HCT116 (cell line): ENCODE measurements around the gene CD248. TPM values are rescaled to one million over a fixed set of nuclear protein-coding genes. Genes with fewer than 3 reads are reported as not detected.

Experiments used
- ATAC-seq: fragments of 200-7000 bp; cut with Tn5 transposase; 2 replicates; pipeline ENCODE4 v1.9.1; 2020; ENCODE audit warnings: mild to moderate bottlenecking, moderate library complexity
- BruUV-seq: library from RNA; stranded (reverse); fragments of 400-500 nt; replicated peaks from 2 replicates; lab custom pipeline; 2021; lab: Mats Ljungman, UMichigan
- CTCF ChIA-PET: fragments of 300-600 bp; sonication (Branson Sonifier 250); formaldehyde crosslinking; loops from one replicate; lab custom pipeline; 2021; ENCODE audit warnings: antibody characterized with exemption; lab: Charles Lee
- POLR2A ChIA-PET: fragments of 300-600, 350-600 bp; sonication (Branson Sonifier 250); formaldehyde crosslinking; loops from one replicate; lab custom pipeline; 2021; ENCODE audit warnings: antibody characterized with exemption; lab: Charles Lee
- RAD21 ChIA-PET, 2 experiments: fragments of 300-600 bp; sonication (Branson Sonifier 250); formaldehyde crosslinking; loops; one replicate each; lab custom pipeline; 2023; ENCODE audit warnings: low total read pairs in 2 of 2; ENCODE audit not compliant: uncharacterized antibody in 2 of 2, unreplicated experiment in 2 of 2, low non-redundant PET in 1 of 2; lab: Charles Lee
- DNase-seq: peaks from one replicate; pipeline ENCODE4 v3.0.0-alpha.2; 2010; ENCODE audit warnings: low read depth, low spot score
- H2AFZ ChIP-seq: fragments of 200-600 bp; shearing (Covaris generic), sonication (generic); 2 replicates; pipeline ENCODE4 v1.6.1; 2017; ENCODE audit warnings: low read depth, mixed run types, mixed read lengths, antibody characterized with exemption, low read length; ENCODE audit not compliant: poor library complexity, severe bottlenecking
- H3K27ac ChIP-seq: 2 replicates; pipeline ENCODE4 v1.5.1; 2012; ENCODE audit warnings: low read depth, low read length
- H3K27me3 ChIP-seq: fragments of 200-600 bp; sonication (generic); 2 replicates; pipeline ENCODE4 v1.6.1; 2016; ENCODE audit warnings: mixed run types, low read length, mixed read lengths; ENCODE audit not compliant: insufficient read depth
- H3K36me3 ChIP-seq, 2 experiments: fragments of 200-500 bp in 1 of 2; fragments of 200-600 bp in 1 of 2; sonication (Bioruptor generic) in 1 of 2; sonication (generic) in 1 of 2; 2 replicates each; pipeline versions ENCODE4 v1.5.1 to v1.6.1; 2014 to 2016; ENCODE audit warnings: low read length in 2 of 2, inconsistent platforms in 1 of 2, mixed read lengths in 1 of 2, mixed run types in 1 of 2; ENCODE audit not compliant: insufficient read depth in 2 of 2, control insufficient read depth in 1 of 2
- H3K4me1 ChIP-seq, 2 experiments: fragments of 200-600 bp in 1 of 2; sonication (generic) in 1 of 2; 2 replicates each; pipeline versions ENCODE4 v1.5.1 to v1.6.1; 2012 to 2017; ENCODE audit warnings: low read length in 2 of 2, inconsistent platforms in 1 of 2, mild to moderate bottlenecking in 1 of 2, mixed read lengths in 1 of 2, mixed run types in 1 of 2, moderate library complexity in 1 of 2; ENCODE audit not compliant: insufficient read depth in 2 of 2, control insufficient read depth in 1 of 2
- H3K4me2 ChIP-seq: fragments of 200-600 bp; sonication (generic); 2 replicates; pipeline ENCODE4 v1.6.1; 2017; ENCODE audit warnings: mixed run types, low read length, mixed read lengths
- H3K4me3 ChIP-seq, 2 experiments: fragments of 200-600 bp in 1 of 2; sonication (generic) in 1 of 2; replicated peaks in 1 of 2; 2 replicates each; pipeline ENCODE4 v1.5.1; 2011 to 2016; ENCODE audit warnings: low read length in 2 of 2, control low read depth in 1 of 2, low read depth in 1 of 2, mild to moderate bottlenecking in 1 of 2, mixed read lengths in 1 of 2, mixed run types in 1 of 2
- H3K79me2 ChIP-seq: fragments of 200-600 bp; sonication (generic); 2 replicates; pipeline ENCODE4 v1.6.1; 2017; ENCODE audit warnings: mild to moderate bottlenecking, mixed run types, low read length, moderate library complexity, mixed read lengths; ENCODE audit not compliant: insufficient read depth
- H3K9ac ChIP-seq: fragments of 200-600 bp; sonication (generic); 2 replicates; pipeline ENCODE4 v1.6.1; 2016; ENCODE audit warnings: low read length, mixed read lengths
- H3K9me2 ChIP-seq: fragments of 200-600 bp; sonication (generic), shearing (Covaris generic); 2 replicates; pipeline ENCODE4 v1.6.1; 2017; ENCODE audit warnings: mixed run types, mild to moderate bottlenecking, moderate library complexity; ENCODE audit not compliant: insufficient read depth
- H3K9me3 ChIP-seq, 2 experiments: fragments of 200-500 bp in 1 of 2; fragments of 200-600 bp in 1 of 2; sonication (Bioruptor generic) in 1 of 2; sonication (generic) in 1 of 2; 2 replicates each; pipeline ENCODE4 v1.6.1; 2014 to 2017; ENCODE audit warnings: low read length in 2 of 2, mixed read lengths in 2 of 2, inconsistent platforms in 1 of 2, low read depth in 1 of 2, mild to moderate bottlenecking in 1 of 2, mixed run types in 1 of 2, moderate library complexity in 1 of 2; ENCODE audit not compliant: control insufficient read depth in 1 of 2, insufficient read depth in 1 of 2
- H4K20me1 ChIP-seq: fragments of 200-600 bp; sonication (generic), shearing (Covaris generic); 2 replicates; pipeline ENCODE4 v1.6.1; 2017; ENCODE audit warnings: mixed run types, mild to moderate bottlenecking, moderate library complexity; ENCODE audit not compliant: insufficient read depth
- EGR1 ChIP-seq: IDR thresholded peaks from 2 replicates; pipeline ENCODE4 v1.6.1; 2012; ENCODE audit warnings: low read depth
- ELF1 ChIP-seq: IDR thresholded peaks from 2 replicates; pipeline ENCODE4 v1.6.1; 2012; ENCODE audit warnings: low read depth, borderline replicate concordance
- FOSL1 ChIP-seq: IDR thresholded peaks from 2 replicates; pipeline ENCODE4 v1.6.1; 2012; ENCODE audit warnings: low read depth
- POLR2A ChIP-seq: IDR thresholded peaks from 2 replicates; pipeline ENCODE4 v1.7.0; 2011; ENCODE audit warnings: borderline replicate concordance; ENCODE audit not compliant: insufficient read depth, insufficient read length; ENCODE audit errors: extremely low read depth
- POLR2AphosphoS5 ChIP-seq: IDR thresholded peaks from 2 replicates; pipeline ENCODE4 v1.6.1; 2011; ENCODE audit warnings: mild to moderate bottlenecking, low read depth, low read length, moderate library complexity
- REST ChIP-seq: IDR thresholded peaks from 2 replicates; pipeline ENCODE4 v1.6.1; 2012; ENCODE audit warnings: low read depth
- SP1 ChIP-seq: IDR thresholded peaks from 2 replicates; pipeline ENCODE4 v1.6.1; 2012; ENCODE audit warnings: low read depth
- ZFX ChIP-seq: fragments of 450-650 bp; IDR thresholded peaks from 2 replicates; pipeline ENCODE4 v1.6.1; 2017
- intact Hi-C: fragments of 100-400 bp; cut with micrococcal nuclease; formaldehyde crosslinking; loops from 2 replicates; pipeline ENCODE4 v1.10.0; 2022
- total RNA-seq: library from RNA; stranded (reverse); gene quantifications from one replicate; pipeline ENCODE4 v1.2.1, GENCODE V29; 2021; ENCODE audit not compliant: unreplicated experiment
- TF ChIP-seq, protein P1 (sequence below): IDR thresholded peaks from 2 replicates; pipeline ENCODE4 v1.6.1; 2012

The CD248 gene
- total RNA-seq, 1 experiment from 2014 or later: 0.32 TPM

- no peaks in the 10 kb centered on the region for H3K79me2 ChIP-seq
- intact Hi-C loops: loop anchor here (1.0 to 5.0 kb wide), 5 partner anchors 16 to 75 kb away; partner anchors contain the start of genes RIN1, SLC29A2 and YIF1A
- H3K4me2 ChIP-seq: peak overlapping the region; percentile 99
- no peaks in the 10 kb centered on the region for H3K9me3 ChIP-seq
- H3K9me2 ChIP-seq: no peaks in the 10 kb centered on the region
- peak overlapping the region; percentile 79 for H3K27ac ChIP-seq
- no peaks in the 10 kb centered on the region for H3K27me3 ChIP-seq
- TF ChIP-seq EGR1: no peak
- TF ChIP-seq, protein P1, sequence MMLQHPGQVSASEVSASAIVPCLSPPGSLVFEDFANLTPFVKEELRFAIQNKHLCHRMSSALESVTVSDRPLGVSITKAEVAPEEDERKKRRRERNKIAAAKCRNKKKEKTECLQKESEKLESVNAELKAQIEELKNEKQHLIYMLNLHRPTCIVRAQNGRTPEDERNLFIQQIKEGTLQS: no peak
- peak; percentile 63 for TF ChIP-seq SP1
- TF ChIP-seq REST: no peak
- TF ChIP-seq ELF1: no peak
- peak; percentile 49; the same call in 1 of the 2 replicates for TF ChIP-seq ZFX
- TF ChIP-seq FOSL1: no peak
- peak; percentile 1 for TF ChIP-seq POLR2A
- TF ChIP-seq POLR2AphosphoS5: peak; percentile 78
- ChIA-PET POLR2A (interaction anchor here (0.6 to 3.0 kb wide), 17 partner anchors 9 to 365 kb away, joined by 3 to 18 read pairs (median 5); partner anchors contain the start of genes BRMS1, MRPL11, RBM4 and RBM4B), CTCF (interaction anchor here (0.7 to 3.4 kb wide), 24 partner anchors 9 to 743 kb away, joined by 3 to 121 read pairs (median 9); partner anchors contain the start of genes BRMS1, RAB1B, RBM4B and RIN1), RAD21 (interaction anchor here (0.5 to 2.9 kb wide), 8 partner anchors 14 to 543 kb away, joined by 3 to 17 read pairs (median 6); partner anchors contain the start of genes RIN1 (in 2 of the 2) and PELI3 (in 1 of the 2))
- H3K36me3 ChIP-seq: no peaks in the 10 kb centered on the region
- no peaks in the 10 kb centered on the region for H4K20me1 ChIP-seq
- peak overlapping the region; percentile 49 for H2AFZ ChIP-seq
- ATAC-seq (peak; percentile 86), DNase-seq (peak; percentile 94)
- peak overlapping the region; percentile 41 to 57 for H3K4me3 ChIP-seq
- peaks cover 16 to 37% of the 10 kb centered on the region in 2 experiments for H3K4me1 ChIP-seq
- H3K9ac ChIP-seq: peak overlapping the region; percentile 59
- no TSS peak for BruUV-seq
These were observed 4.1 kb downstream of the CD248 start for GRCh38 chr11:66312549-66313320.
